GM10266 (cell line): ENCODE measurements around the gene MAU2.
"Not testable (repeated sequence)": the region's sequence is repeated elsewhere in the genome, so short reads cannot be mapped to it uniquely, and the experiment has no call there.

Source experiments
- DNase-seq: peaks from one replicate; pipeline ENCODE4 v3.0.0; 2012; ENCODE audit errors: extremely low spot score
- CTCF ChIP-seq: IDR thresholded peaks from 2 replicates; pipeline ENCODE4 v1.5.1; 2012; ENCODE audit warnings: mild to moderate bottlenecking, low read depth; ENCODE audit not compliant: control insufficient read depth, insufficient read depth; ENCODE audit errors: missing control alignments

Gene MAU2

DNA sequence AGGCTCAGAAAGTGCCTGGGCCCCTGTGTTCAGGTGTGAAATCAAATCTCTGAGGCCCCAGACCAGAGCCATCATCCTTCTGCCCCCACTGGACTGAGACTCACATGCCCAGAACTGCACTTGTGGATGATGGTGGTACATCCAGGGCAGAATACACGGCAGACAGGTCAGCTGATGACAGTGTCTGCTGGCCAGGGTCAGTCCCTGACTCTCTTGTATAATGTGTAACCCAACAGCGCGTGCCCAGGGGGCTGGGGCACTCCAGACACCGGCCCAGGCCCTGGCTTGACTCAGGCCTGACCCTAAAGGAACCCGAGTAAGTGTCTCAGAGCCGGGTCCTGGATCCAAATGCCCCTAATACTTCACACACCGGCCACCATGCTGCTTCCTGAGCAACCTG, 47.5 kb downstream of the MAU2 start:
- TF ChIP-seq CTCF: no peak
- DNase-seq: no peak

DNA sequence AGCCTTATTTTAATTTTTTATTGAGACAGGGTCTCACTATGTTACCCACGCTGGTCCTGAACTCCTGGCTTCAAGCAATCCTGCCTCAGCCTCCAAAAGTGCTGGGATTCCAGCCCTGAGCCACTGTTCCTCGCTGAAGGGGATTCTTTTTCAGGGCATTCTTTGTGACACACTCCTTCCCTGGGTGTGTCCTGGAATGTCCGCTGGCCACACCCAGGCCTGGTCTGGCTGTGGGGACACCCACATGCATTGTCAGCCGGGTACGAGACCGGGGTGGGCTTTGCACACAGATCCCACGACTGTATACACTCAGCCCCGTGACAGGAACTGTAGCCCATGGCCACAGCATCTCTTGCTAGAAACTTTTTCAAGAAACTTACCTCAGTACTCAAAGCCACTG, 50.4 kb downstream of the MAU2 start:
- DNase-seq: no peak
- TF ChIP-seq CTCF: no peak

GRCh38 chr19:19372656-19373416, 52.2 kb downstream of the MAU2 start:
- DNase-seq: peak; percentile 66
- no peak for TF ChIP-seq CTCF

DNA sequence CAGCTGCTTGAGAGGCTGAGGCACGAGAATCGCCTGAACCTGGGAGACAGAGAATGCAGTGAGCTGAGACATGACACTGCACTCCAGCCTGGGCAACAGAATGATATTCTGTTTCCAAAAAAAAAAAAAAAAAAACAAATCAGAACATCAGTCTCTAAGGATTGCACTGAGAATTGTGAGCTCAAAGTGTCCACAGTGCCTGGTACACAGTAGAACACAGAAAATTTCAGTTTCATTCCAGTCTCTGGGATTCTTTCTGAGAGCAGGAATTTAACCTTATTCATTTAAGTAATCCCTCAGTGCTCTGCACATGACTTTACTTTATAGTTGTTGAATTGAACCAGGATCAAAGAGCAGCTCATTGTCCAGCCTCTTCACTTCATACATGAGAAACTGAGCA, 58.9 kb downstream of the MAU2 start:
- DNase-seq: no peak
- no peak for TF ChIP-seq CTCF

GRCh38 chr19:19380316-19380715, 59.7 kb downstream of the MAU2 start:
- not testable (repeated sequence) for DNase-seq

- no peak for DNase-seq
- TF ChIP-seq CTCF: no peak
Measured at GRCh38 chr19:19381007-19381926, 60.6 kb downstream of the MAU2 start.

DNA sequence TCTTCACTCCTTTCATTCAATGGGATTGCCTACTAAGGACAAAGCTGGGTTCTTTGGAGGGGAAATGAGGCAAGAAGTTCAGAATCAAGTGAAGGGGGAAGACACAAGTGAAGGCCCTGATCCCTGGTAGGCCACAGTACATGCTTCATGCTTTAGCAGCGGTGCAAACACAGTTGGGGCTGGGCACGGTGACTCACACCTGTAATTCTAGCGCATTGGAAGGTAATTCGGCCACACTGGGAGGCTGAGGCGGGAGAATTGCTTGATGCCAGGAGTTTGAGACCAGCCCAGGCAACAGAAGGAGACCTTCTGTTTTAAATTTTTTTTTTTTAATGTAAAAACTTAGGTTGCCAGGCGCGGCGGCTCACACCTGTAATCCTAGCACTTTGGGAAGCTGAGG, 61.5 kb downstream of the MAU2 start:
- no peak for DNase-seq
- no peak for TF ChIP-seq CTCF
